SK-N-SH (cell line): ENCODE results near the gene SIGLECL1. TPM values are rescaled to one million over a fixed set of nuclear protein-coding genes. Genes with fewer than 3 reads are reported as not detected.

Experiments
- CTCF ChIA-PET: fragments of 300-600, 350-600 bp; formaldehyde crosslinking; extraction: SDS; loops from one replicate; lab custom pipeline; 2021; lab: Yijun Ruan, JAX
- POLR2A ChIA-PET: fragments of 350-600 bp; sonication (Branson Sonifier 250); formaldehyde crosslinking; extraction: SDS; loops from one replicate; lab custom pipeline; 2020; ENCODE audit warnings: antibody characterized with exemption, inconsistent platforms; lab: Yijun Ruan, JAX
- DNase-seq: peaks from one replicate; pipeline ENCODE4 v3.0.0; 2012
- H2AFZ ChIP-seq: fragments of 200-600 bp; sonication (generic); 2 replicates; pipeline ENCODE4 v1.8.1; 2016; ENCODE audit warnings: antibody characterized with exemption, mild to moderate bottlenecking, low read depth
- H3F3A ChIP-seq: fragments of 200-600 bp; sonication (generic); replicated peaks from 2 replicates; pipeline ENCODE3; 2016; ENCODE audit warnings: antibody characterized with exemption, mild to moderate bottlenecking; ENCODE audit not compliant: insufficient read depth
- H3K27ac ChIP-seq, 2 experiments: fragments of 200-500 bp in 1 of 2; fragments of 200-600 bp in 1 of 2; sonication (Bioruptor generic) in 1 of 2; sonication (generic), shearing (Covaris generic) in 1 of 2; 2 replicates each; pipeline versions ENCODE4 v1.5.1 to v1.6.1; 2014 to 2016; ENCODE audit warnings: low read depth in 2 of 2, inconsistent platforms in 1 of 2, low read length in 1 of 2, mild to moderate bottlenecking in 1 of 2, mixed read lengths in 1 of 2
- H3K27me3 ChIP-seq: fragments of 200-600 bp; sonication (generic), shearing (Covaris generic); 2 replicates; pipeline ENCODE4 v1.6.1; 2016; ENCODE audit warnings: mixed run types; ENCODE audit not compliant: insufficient read depth
- H3K36me3 ChIP-seq, 2 experiments: fragments of 200-500 bp in 1 of 2; fragments of 200-600 bp in 1 of 2; sonication (Bioruptor generic) in 1 of 2; sonication (generic) in 1 of 2; replicated peaks in 1 of 2; 2 replicates each; pipeline versions ENCODE3 to v1.5.1; 2014 to 2016; ENCODE audit warnings: low read length in 1 of 2, mild to moderate bottlenecking in 1 of 2; ENCODE audit not compliant: insufficient read depth in 2 of 2, control insufficient read depth in 1 of 2
- H3K4me1 ChIP-seq, 2 experiments: fragments of 200-500 bp in 1 of 2; fragments of 200-600 bp in 1 of 2; sonication (Bioruptor generic) in 1 of 2; sonication (generic), shearing (Covaris generic) in 1 of 2; 2 replicates each; pipeline versions ENCODE4 v1.5.1 to v1.6.1; 2014 to 2016; ENCODE audit warnings: low read depth in 1 of 2, low read length in 1 of 2, mixed run types in 1 of 2; ENCODE audit not compliant: insufficient read depth in 2 of 2, control insufficient read depth in 1 of 2
- H3K4me2 ChIP-seq: fragments of 200-600 bp; sonication (generic), shearing (Covaris generic); 2 replicates; pipeline ENCODE4 v1.6.1; 2017; ENCODE audit warnings: mixed run types
- H3K4me3 ChIP-seq, 2 experiments: fragments of 200-500 bp in 1 of 2; fragments of 200-600 bp in 1 of 2; sonication (Bioruptor generic) in 1 of 2; sonication (generic), shearing (Covaris generic) in 1 of 2; 2 replicates each; pipeline versions ENCODE4 v1.5.1 to v1.8.1; 2014 to 2016; ENCODE audit warnings: low read depth in 2 of 2, inconsistent platforms in 1 of 2, low read length in 1 of 2, mild to moderate bottlenecking in 1 of 2, mixed read lengths in 1 of 2, moderate library complexity in 1 of 2
- H3K79me2 ChIP-seq: fragments of 200-600 bp; sonication (generic); 2 replicates; pipeline ENCODE4 v1.8.1; 2017; ENCODE audit warnings: mild to moderate bottlenecking; ENCODE audit not compliant: insufficient read depth
- H3K9ac ChIP-seq: fragments of 200-600 bp; sonication (generic); 2 replicates; pipeline ENCODE4 v1.6.1; 2017; ENCODE audit warnings: mixed run types
- H3K9me2 ChIP-seq: fragments of 200-600 bp; sonication (generic); 2 replicates; pipeline ENCODE4 v1.6.1; 2017; ENCODE audit warnings: mixed run types
- H3K9me3 ChIP-seq: fragments of 200-600 bp; sonication (generic); 2 replicates; pipeline ENCODE4 v1.6.1; 2017; ENCODE audit warnings: mixed run types, mild to moderate bottlenecking, moderate library complexity
- H4K20me1 ChIP-seq: fragments of 200-600 bp; sonication (generic); 2 replicates; pipeline ENCODE4 v1.6.1; 2017; ENCODE audit warnings: mild to moderate bottlenecking, mixed run types; ENCODE audit not compliant: insufficient read depth
- EZH2phosphoT487 ChIP-seq: fragments of 200-600 bp; sonication (generic); IDR thresholded peaks from 2 replicates; pipeline ENCODE4 v1.6.1; 2017; ENCODE audit warnings: low read depth, mixed run types, mild to moderate bottlenecking, antibody characterized with exemption, moderate library complexity, borderline replicate concordance
- FOXJ3 ChIP-seq: sonication (generic); formaldehyde crosslinking; IDR thresholded peaks from 2 replicates; pipeline ENCODE4 v1.5.1; 2020; ENCODE audit warnings: mild to moderate bottlenecking, missing genetic modification reagents
- MXI1 ChIP-seq: IDR thresholded peaks from 2 replicates; pipeline ENCODE4 v1.6.1; 2012; ENCODE audit warnings: mild to moderate bottlenecking, low read depth, low read length, improper control_type of control experiment
- REST ChIP-seq: IDR thresholded peaks from 2 replicates; pipeline ENCODE4 v1.6.1; 2012; ENCODE audit warnings: mild to moderate bottlenecking, low read depth, low read length, moderate library complexity
- WGBS: methylation state at CpG from one replicate; pipeline ENCODE4 v1.1.6; 2017; ENCODE audit warnings: low lambda C conversion rate; 5-methylcytosine and 5-hydroxymethylcytosine counted together
- polyA plus RNA-seq, 3 experiments: library from polyadenylated mRNA; depleted of rRNA; stranded (reverse); fragments of >200 nt; gene quantifications; 2 replicates each; pipeline ENCODE4 v1.2.3, GENCODE V29; 2012

SIGLECL1 gene
- polyA plus RNA-seq, 1 of the 3 experiments (the other 2 are of a cell fraction): not detected

GRCh38 chr19:51289635-51290034 lies 38.8 kb downstream of the SIGLECL1 start (continued):
- no peak for TF ChIP-seq EZH2phosphoT487
- no peak for TF ChIP-seq MXI1

GRCh38 chr19:51292971-51293370 lies 42.1 kb downstream of the SIGLECL1 start:
- no peak overlapping the region for H2AFZ ChIP-seq
- no peak overlapping the region for H3K9ac ChIP-seq
- H3K4me1 ChIP-seq: no peaks in the 10 kb centered on the region
- H3K4me3 ChIP-seq: no peak overlapping the region
- H3K27me3 ChIP-seq: peaks cover 45% of the 10 kb centered on the region; the same call in 1 of the 2 replicates
- H3K4me2 ChIP-seq: no peak overlapping the region
- no peaks in the 10 kb centered on the region for H3K79me2 ChIP-seq
- H3K27ac ChIP-seq: no peak overlapping the region
- no peaks in the 10 kb centered on the region for H3K9me2 ChIP-seq
- ChIA-PET CTCF (interaction anchor here (1.5 kb wide), 1 partner anchor 144 kb away, joined by 3 read pairs; no protein-coding TSS in a partner anchor), POLR2A (no interaction called here)
- TF ChIP-seq REST: no peak
- no peaks in the 10 kb centered on the region for H3K9me3 ChIP-seq
- no peaks in the 10 kb centered on the region for H3K36me3 ChIP-seq
- no peak for DNase-seq
- no peaks in the 10 kb centered on the region for H4K20me1 ChIP-seq
- WGBS: 13% methylated on average over 11 of the region's 11 CpGs
- H3F3A ChIP-seq: no peaks in the 10 kb centered on the region

- 38% methylated on average over 10 of the region's 14 CpGs for WGBS
- Histone ChIP-seq H4K20me1 (no peaks in the 10 kb centered on the region), H3K79me2 (no peaks in the 10 kb centered on the region), H3K27me3 (peaks cover 45% of the 10 kb centered on the region; the same call in 1 of the 2 replicates), H3K4me1 (no peaks in the 10 kb centered on the region), H3K9me3 (no peaks in the 10 kb centered on the region), H3K36me3 (no peaks in the 10 kb centered on the region), H3F3A (no peaks in the 10 kb centered on the region), H3K9me2 (no peaks in the 10 kb centered on the region), H3K9ac (no peak overlapping the region), H3K27ac (no peak overlapping the region), H3K4me3 (no peak overlapping the region), H3K4me2 (no peak overlapping the region), H2AFZ (no peak overlapping the region)
- ChIA-PET CTCF (interaction anchor here (1.0 kb wide), 1 partner anchor 128 kb away, joined by 3 read pairs; no protein-coding TSS in a partner anchor), POLR2A (no interaction called here)
- no peak for TF ChIP-seq FOXJ3 (CRISPR knock-in tag)
- no peak for DNase-seq
These were observed 42.8 kb downstream of the SIGLECL1 start for GRCh38 chr19:51293571-51294210.
